Ectodermal cell (in vitro differentiated cells): ENCODE results near the gene PLPP4.

ENCODE experiments used
- H3K27ac ChIP-seq: 2 replicates; pipeline ENCODE4 v1.7.0; 2013; ENCODE audit warnings: mild to moderate bottlenecking, low read depth, low read length; ENCODE audit not compliant: insufficient read depth, poor library complexity, severe bottlenecking
- H3K27me3 ChIP-seq: 2 replicates; pipeline ENCODE4 v1.7.0; 2013; ENCODE audit warnings: mild to moderate bottlenecking, low read length; ENCODE audit not compliant: insufficient read depth, control insufficient read depth, poor library complexity, severe bottlenecking
- H3K36me3 ChIP-seq: one replicate; pipeline ENCODE4 v1.7.0; 2013; ENCODE audit warnings: low read length; ENCODE audit not compliant: control insufficient read depth, insufficient read depth
- H3K4me1 ChIP-seq: one replicate; pipeline ENCODE4 v1.7.0; 2013; ENCODE audit warnings: low read length; ENCODE audit not compliant: control insufficient read depth, insufficient read depth
- H3K4me3 ChIP-seq: 2 replicates; pipeline ENCODE4 v1.7.0; 2013; ENCODE audit warnings: low read depth, low read length, control low read depth; ENCODE audit not compliant: insufficient read depth
- H3K9me3 ChIP-seq: 2 replicates; pipeline ENCODE4 v1.7.0; 2013; ENCODE audit warnings: mild to moderate bottlenecking, low read length, moderate library complexity; ENCODE audit not compliant: control insufficient read depth
- WGBS, 2 experiments: methylation state at CpG; one replicate each; pipeline ENCODE4 v1.1.7; 2013; ENCODE audit warnings: missing lambda C conversion rate in 2 of 2; 5-methylcytosine and 5-hydroxymethylcytosine counted together

The PLPP4 gene

DNA sequence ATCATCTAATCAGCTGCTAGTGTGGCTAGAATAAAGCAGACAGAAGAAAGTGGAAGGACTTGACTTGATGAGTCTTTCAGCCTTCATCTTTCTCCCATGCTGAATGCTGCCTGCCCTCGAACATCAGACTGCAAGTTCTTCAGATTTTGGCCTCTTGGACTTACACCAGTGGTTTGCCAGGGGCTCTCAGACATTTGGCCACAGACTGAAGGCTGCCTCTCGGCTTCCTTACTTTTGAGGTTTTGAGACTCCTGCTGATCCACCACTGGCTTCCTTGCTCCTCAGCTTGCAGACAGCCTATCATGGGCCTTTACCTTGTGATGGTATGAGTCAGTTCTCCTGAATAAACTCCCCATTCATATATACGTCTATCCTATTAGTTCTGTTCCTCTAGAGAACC lies 26.0 kb downstream of the PLPP4 start:
- Histone ChIP-seq H3K4me3 (no peak overlapping the region), H3K27me3 (no peaks in the 10 kb centered on the region), H3K27ac (no peak overlapping the region), H3K36me3 (no peaks in the 10 kb centered on the region), H3K9me3 (no peaks in the 10 kb centered on the region), H3K4me1 (no peaks in the 10 kb centered on the region)
- WGBS, 2 experiments: 86 to 91% methylated on average over 2 of the region's 3 CpGs

DNA sequence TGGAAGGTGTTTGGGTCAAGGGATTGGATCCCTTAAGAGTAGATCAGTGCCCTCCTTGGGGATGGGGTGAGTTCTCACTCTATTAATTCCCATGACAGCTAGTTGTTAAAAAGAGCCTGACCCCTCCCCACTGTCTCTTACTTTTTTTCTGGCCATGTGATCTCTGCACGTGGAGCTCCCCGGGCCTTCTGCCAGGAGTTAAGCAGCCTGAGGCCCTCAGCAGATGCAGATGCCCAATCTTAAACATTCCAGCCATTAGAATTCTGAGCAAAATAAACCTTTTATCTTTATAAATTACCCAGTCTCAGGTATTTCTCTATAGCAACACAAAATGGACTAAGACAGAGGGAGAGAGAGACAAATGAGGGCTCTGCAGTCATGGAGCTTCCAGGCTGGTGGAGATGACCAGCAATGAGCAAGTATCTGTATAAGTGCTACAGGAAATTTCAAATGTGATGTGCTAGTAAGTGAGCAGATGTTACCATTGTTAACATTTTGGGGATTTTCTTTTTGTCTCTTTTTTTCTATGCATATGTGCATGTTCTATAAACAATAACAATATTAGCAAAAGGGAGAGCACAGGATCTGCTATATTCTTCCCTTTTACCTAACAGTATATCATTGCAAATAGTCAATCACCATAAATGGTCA lies 26.7 kb downstream of the PLPP4 start:
- Histone ChIP-seq H3K27me3 (no peaks in the 10 kb centered on the region), H3K36me3 (no peaks in the 10 kb centered on the region), H3K4me1 (no peaks in the 10 kb centered on the region), H3K4me3 (no peak overlapping the region), H3K27ac (no peak overlapping the region), H3K9me3 (no peaks in the 10 kb centered on the region)
- 82 to 96% methylated on average over 2 of the region's 2 CpGs for WGBS, 2 experiments

DNA sequence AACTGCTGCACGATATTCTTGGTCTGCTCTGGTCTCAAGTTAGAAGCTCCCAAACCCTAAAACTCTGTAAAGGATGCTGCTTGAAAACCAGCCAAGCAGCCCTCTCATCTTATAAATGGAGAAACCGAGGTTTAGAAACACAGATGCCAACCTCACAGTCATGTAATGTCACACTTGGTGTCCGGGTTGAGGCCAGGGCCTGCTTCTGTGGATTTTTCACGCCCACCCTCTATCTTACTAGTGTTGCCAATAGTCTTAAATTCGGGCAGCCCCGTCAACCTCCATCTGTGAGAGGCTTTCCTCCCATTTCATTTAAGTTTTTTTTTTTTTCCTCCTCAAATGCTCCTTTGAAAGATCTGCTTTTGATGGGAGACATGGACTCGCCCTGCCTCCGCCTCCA lies 28.9 kb downstream of the PLPP4 start:
- WGBS, 2 experiments: 92 to 94% methylated on average over 8 of the region's 8 CpGs
- no peaks in the 10 kb centered on the region for H3K9me3 ChIP-seq

DNA sequence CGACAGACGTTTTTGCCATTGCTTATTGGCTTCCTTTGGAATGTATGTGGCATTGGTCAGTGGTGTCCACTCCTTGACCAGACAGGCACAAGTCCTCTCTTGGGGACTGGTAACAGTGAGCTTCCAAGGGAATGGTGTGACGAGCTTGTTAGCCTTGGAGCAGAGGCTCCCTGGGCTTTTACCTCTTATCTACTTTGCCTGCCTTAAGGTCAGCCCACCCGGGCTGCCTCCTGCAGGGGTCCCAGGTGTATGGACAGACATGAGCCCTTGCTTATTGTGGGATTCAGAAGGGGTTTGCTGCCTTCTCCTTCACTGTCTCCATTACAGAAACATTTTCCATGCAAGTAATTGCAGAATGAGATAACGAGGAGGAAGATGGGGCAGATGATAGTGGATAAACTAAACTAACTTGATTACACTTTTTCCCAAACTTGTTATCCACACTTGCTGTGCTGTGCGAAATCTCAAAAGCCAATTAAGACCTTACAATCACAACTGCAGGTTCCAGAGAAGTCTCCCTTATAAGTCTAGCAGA lies 29.7 kb downstream of the PLPP4 start:
- H3K4me3 ChIP-seq: no peak overlapping the region
- 89 to 91% methylated on average over 5 of the region's 6 CpGs for WGBS, 2 experiments
- H3K27me3 ChIP-seq: no peaks in the 10 kb centered on the region

More for the DNA sequence above, 28.9 kb downstream of the PLPP4 start:
- no peaks in the 10 kb centered on the region for H3K4me1 ChIP-seq
- H3K27ac ChIP-seq: no peak overlapping the region
- H3K36me3 ChIP-seq: no peaks in the 10 kb centered on the region
- no peak overlapping the region for H3K4me3 ChIP-seq
- H3K27me3 ChIP-seq: no peaks in the 10 kb centered on the region

DNA sequence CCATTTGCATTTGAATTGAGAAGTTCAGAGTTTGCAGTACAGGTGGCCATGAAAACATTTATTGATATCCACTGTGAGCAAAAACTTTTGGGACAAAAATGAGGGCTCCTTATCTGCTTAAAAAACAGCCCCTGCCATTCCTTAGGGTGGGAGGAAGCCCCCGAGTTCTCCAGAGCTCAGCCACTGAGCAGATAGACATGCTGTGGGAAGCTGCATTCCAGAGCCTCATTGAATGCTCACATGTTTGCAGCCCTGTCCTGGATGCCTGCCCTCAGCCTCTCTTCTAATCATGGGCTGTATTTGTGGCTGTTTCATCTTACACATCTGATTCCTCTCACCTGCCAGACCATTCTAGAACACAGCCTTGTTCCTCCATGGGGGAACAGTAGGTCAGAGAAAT lies 33.3 kb downstream of the PLPP4 start:
- H3K4me3 ChIP-seq: no peak overlapping the region
- WGBS, 2 experiments: 73 to 82% methylated on average over 1 of the region's 1 CpG
- no peaks in the 10 kb centered on the region for H3K9me3 ChIP-seq
- H3K27me3 ChIP-seq: no peaks in the 10 kb centered on the region
- no peaks in the 10 kb centered on the region for H3K36me3 ChIP-seq
- H3K4me1 ChIP-seq: no peaks in the 10 kb centered on the region
- H3K27ac ChIP-seq: no peak overlapping the region

More for the DNA sequence above, 29.7 kb downstream of the PLPP4 start:
- Histone ChIP-seq H3K36me3 (no peaks in the 10 kb centered on the region), H3K27ac (no peak overlapping the region), H3K4me1 (no peaks in the 10 kb centered on the region), H3K9me3 (no peaks in the 10 kb centered on the region)

DNA sequence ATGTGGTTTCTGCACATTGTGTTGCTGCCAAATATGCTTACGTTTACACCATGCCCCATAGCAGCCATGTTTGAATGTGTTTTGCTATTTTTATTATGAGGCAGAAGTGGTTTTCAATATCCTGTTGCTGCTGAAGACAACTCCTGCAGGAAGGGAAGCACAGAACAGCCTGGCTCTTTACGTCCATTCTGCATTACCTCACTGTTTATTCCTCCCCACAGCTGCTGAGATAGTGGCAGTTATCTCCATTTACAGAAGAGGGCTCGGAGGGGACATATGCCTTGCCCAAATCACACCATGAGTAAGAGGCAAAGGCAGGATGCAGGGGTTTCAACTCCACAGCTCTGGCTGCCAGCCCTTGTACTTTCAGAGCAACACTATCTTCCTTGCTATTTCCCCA lies 35.3 kb downstream of the PLPP4 start:
- Histone ChIP-seq H3K36me3 (no peaks in the 10 kb centered on the region), H3K4me3 (no peak overlapping the region), H3K27me3 (no peaks in the 10 kb centered on the region), H3K27ac (no peak overlapping the region), H3K4me1 (no peaks in the 10 kb centered on the region), H3K9me3 (no peaks in the 10 kb centered on the region)
- WGBS, 2 experiments: 82 to 87% methylated on average over 3 of the region's 3 CpGs

DNA sequence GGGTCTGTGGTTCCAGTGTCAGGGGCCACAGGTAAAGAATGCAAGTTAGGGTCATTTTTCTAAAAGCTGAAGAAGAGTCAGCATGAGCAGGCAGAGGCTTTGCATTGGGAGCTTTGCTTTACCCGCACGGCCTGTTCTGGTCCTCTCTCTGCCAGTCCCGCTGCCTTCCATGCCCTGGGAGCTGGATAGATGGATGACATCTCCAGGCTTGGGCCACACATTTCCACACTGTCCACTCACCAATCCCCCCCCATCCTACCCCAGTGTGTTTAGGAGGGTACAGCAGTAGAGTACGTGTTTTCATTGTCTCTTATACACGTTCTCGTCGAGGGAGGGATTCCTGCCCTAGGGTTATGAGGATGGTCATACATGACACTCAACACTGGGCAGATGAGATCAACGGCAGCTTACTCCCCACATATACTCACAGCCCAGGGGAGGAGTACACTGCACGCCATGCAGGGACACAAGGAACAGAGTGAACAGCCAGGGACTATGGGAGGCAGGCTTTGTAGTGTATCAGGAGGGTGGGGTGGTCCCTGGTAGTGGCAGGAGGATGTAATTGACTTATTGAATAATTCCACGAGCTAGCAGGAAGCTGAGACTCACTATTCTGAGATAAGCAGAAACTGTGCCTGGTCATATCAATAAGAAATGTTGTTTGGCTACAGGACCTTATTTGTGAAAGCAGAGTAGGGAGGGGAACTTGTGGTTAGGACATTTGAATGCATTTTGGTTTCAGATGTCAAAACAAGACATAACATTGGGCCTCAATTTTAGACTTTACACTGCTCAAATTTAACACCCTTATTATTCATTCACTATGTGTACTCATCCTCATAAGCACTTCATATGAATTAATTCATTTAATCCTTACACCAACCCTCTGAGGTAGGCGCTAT lies 36.6 kb downstream of the PLPP4 start:
- no peak overlapping the region for H3K4me3 ChIP-seq
- no peaks in the 10 kb centered on the region for H3K36me3 ChIP-seq
- no peaks in the 10 kb centered on the region for H3K27me3 ChIP-seq
- H3K4me1 ChIP-seq: no peaks in the 10 kb centered on the region
- 93 to 96% methylated on average over 11 of the region's 11 CpGs for WGBS, 2 experiments
- H3K27ac ChIP-seq: no peak overlapping the region
- H3K9me3 ChIP-seq: no peaks in the 10 kb centered on the region

DNA sequence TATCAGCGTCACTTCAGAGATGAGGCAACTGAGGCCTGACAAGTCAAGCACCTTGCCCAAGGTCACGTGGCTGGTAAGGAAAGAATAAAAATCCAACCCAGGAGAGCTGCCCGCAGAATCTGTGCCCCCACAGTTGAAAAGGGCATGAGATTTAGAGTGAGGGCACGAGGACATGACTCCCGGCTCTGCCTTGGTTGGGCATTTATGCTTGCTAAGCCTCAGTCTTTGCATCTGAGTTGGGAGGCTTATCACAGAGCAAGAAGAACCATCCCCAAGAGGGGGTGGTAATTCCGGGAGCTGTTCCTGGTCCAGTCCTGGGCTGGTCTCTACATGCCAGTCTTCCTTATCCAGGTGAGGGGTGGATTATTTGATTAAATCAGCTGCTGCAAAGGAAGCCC lies 37.3 kb downstream of the PLPP4 start:
- H3K27ac ChIP-seq: no peak overlapping the region
- H3K4me3 ChIP-seq: no peak overlapping the region
- H3K9me3 ChIP-seq: no peaks in the 10 kb centered on the region
- H3K27me3 ChIP-seq: no peaks in the 10 kb centered on the region
- H3K4me1 ChIP-seq: no peaks in the 10 kb centered on the region
- WGBS, 2 experiments: 94% methylated on average over 6 of the region's 6 CpGs
- no peaks in the 10 kb centered on the region for H3K36me3 ChIP-seq

DNA sequence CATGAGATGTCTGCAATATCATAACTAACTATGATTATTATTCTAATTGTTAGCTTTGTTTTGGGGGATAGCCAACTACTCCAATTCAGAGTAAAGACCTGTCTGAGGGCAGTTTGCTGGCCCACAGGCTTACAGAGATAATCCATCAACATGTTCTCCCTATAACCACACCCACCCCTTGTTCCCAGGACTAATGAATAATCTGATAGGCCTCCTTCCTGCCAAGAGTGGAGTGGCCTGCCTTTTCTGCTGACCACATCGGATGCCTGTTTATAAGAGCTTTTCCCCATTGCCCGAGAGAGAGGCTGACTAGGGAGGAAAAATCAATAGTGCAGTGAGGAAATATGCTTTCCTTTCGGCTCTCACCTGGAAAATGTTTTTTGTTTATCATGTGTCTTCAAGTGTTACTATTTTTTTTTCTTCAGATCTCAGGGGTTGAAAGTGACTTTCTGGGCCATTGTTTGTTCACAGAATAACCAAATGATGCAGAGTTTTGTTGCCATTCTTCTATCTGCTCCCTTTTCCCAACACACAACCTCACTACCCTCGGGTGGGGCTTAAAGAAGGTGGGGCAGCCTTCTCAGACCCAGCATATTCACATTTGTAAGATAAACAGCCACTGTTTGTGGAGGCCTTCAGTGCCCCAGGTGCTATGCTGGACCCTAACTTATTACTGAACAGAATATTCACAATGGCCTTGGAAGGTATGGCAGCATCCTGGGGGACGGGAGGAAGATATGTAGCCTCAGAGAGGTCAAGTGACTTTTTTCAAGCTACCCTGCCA lies 38.4 kb downstream of the PLPP4 start:
- Histone ChIP-seq H3K4me3 (no peak overlapping the region), H3K36me3 (no peaks in the 10 kb centered on the region), H3K27me3 (no peaks in the 10 kb centered on the region), H3K27ac (no peak overlapping the region), H3K9me3 (no peaks in the 10 kb centered on the region), H3K4me1 (no peaks in the 10 kb centered on the region)
- WGBS, 2 experiments: 88 to 90% methylated on average over 5 of the region's 5 CpGs

DNA sequence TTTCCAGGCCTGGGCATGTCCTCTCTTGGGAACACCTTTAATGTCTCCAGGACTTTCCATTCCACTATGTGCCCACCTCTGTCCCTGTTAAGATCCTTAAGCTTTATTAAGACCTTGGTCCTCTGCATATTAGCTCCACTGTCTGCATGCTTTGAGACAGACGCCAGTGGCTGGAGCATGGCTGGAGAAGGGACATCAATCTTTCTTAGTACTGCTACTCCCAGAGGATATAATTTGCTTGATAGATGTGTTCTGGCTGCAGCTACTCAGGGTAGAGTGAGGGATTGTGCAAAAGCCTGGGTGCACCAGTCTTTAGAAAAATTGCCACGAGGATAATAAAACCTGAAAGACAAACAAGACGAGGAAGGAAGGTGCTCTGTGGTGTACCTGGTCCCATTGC lies 42.9 kb downstream of the PLPP4 start:
- 95% methylated on average over 3 of the region's 3 CpGs for WGBS, 2 experiments
- Histone ChIP-seq H3K36me3 (no peaks in the 10 kb centered on the region), H3K9me3 (no peaks in the 10 kb centered on the region), H3K27ac (no peak overlapping the region), H3K4me3 (no peak overlapping the region), H3K27me3 (no peaks in the 10 kb centered on the region), H3K4me1 (peaks cover under 1% of the 10 kb centered on the region)
